HL-60 (cell line): ENCODE results near the gene ADGRL2.

Experiments
- CTCF ChIP-seq: IDR thresholded peaks from one replicate; pipeline ENCODE4 v1.5.1; 2011; ENCODE audit warnings: low read length, control low read depth, inconsistent platforms; ENCODE audit not compliant: insufficient read depth
- GABPA ChIP-seq: IDR thresholded peaks from 2 replicates; pipeline ENCODE4 v1.6.1; 2012; ENCODE audit warnings: low read depth
- POLR2AphosphoS5 ChIP-seq: IDR thresholded peaks from 2 replicates; pipeline ENCODE4 v1.6.1; 2012; ENCODE audit warnings: low read depth
- REST ChIP-seq: IDR thresholded peaks from 2 replicates; pipeline ENCODE4 v1.6.1; 2012; ENCODE audit warnings: low read depth; ENCODE audit not compliant: insufficient replicate concordance
- SPI1 ChIP-seq: IDR thresholded peaks from 2 replicates; pipeline ENCODE4 v1.6.1; 2012; ENCODE audit warnings: low read depth, mild to moderate bottlenecking, borderline replicate concordance

GRCh38 chr1:82015444-82015843, 214.7 kb downstream of the ADGRL2 start:
- TF ChIP-seq CTCF (no peak), REST (no peak), POLR2AphosphoS5 (no peak), SPI1 (no peak), GABPA (no peak)
